GM15510 (cell line): Measurements from ENCODE around the gene LRGUK.

Source experiments
- POLR2A ChIP-seq: IDR thresholded peaks from 3 replicates; pipeline ENCODE4 v1.6.1; 2011; ENCODE audit warnings: borderline replicate concordance; ENCODE audit not compliant: insufficient read length; ENCODE audit errors: extremely low read depth

The LRGUK gene

DNA sequence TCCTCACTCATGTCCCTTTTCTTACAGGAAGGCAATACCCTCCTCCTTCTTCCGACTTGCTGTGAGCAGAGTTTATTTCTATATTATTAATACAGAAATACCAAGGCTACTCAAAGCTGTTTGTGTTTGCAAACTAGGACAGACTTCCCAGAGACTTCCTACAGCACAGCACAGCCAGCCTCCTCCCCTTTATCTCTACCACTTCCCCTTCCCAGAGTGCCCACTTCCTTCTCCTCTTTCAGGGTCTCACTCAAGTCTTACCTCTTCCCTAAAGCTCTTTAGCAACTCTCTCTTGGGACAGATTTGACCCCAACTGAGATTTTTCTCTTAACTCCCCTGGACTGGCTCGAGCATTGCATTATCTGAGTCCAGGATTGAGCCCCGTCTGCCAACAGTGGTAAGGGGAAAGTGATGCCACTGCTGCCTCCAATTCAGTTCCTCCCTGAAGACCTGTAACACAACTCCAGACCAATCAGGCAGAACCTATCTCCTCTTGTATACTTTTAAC lies 5.5 kb upstream of the LRGUK start:
- TF ChIP-seq POLR2A, result no peak

DNA sequence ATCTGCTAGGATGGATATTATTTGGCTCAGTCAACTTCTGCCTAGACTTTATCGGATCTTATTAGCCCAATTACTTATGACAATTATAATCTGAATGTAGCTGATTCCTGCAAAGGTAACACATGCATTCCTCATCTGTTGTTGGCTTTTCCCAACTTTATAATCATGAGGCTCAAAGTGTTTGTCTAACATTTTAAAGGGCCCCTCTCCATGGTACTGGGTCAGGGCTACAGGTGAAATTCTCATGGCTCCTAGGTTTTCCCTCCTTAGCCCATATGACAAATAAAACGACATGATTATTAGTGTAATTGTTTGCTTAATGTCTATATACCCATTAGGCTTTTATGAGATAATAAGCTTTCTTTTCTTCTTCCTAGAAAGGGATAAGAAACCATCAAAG lies 4.2 kb upstream of the LRGUK start:
- TF ChIP-seq POLR2A, result no peak

DNA sequence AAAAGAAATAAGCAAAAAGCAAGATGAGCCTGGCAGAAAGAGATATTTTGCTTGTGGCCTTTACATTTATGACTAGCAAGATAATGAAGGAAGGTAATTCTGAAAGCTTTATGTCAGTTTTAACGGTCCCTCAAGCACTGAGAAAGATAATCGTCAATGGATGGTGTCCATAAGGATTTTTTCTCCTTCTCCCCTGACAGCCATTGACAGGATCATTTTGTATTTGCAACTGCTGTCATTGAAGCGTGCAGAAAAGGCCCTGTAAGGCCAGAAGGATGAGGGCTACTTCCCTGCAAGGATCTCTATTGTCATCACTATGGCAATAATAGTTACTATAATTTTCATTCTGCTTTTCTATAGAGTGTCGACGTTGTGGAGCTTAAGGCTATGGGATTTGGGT lies 994 bp upstream of the LRGUK start:
- no peak for TF ChIP-seq POLR2A

DNA sequence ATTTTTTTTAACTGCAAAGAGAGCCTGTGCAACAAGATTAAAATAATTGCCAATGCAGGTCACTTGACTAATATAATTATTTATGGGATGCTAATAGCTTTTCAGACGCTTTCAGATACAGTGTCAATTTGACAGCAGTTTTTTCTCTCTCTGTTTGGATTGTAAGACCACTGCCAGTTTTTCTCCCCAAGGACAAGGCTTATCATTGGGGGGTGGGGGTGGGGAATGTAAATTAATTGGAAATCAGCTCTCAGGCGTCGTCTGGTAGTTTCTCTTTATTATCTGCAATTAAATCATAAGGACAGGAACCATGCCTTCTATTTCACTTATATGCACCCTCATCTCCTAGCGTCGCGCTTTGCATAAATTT lies 559 bp upstream of the LRGUK start:
- no peak for TF ChIP-seq POLR2A

DNA sequence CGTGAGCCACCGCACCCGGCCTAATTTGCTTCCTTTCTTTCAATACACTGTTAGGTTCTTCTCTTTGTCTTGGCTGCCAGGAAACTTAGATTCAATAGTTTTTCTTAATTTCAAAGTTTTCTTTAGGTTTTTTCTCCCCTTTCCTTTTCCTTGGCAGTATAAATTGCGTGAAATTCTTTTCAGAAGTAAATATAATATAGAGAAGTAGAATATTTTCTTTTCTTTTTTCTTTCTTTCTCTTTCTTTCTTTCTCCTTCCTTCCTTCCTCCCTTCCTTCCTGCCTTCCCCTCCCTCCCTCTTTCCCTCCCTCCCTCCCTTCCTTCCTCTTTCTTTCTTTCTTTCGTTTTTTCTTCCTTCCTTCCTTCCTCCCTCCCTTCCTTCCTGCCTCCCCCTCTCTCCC lies 1.7 kb downstream of the LRGUK start:
- TF ChIP-seq POLR2A, result no peak

DNA sequence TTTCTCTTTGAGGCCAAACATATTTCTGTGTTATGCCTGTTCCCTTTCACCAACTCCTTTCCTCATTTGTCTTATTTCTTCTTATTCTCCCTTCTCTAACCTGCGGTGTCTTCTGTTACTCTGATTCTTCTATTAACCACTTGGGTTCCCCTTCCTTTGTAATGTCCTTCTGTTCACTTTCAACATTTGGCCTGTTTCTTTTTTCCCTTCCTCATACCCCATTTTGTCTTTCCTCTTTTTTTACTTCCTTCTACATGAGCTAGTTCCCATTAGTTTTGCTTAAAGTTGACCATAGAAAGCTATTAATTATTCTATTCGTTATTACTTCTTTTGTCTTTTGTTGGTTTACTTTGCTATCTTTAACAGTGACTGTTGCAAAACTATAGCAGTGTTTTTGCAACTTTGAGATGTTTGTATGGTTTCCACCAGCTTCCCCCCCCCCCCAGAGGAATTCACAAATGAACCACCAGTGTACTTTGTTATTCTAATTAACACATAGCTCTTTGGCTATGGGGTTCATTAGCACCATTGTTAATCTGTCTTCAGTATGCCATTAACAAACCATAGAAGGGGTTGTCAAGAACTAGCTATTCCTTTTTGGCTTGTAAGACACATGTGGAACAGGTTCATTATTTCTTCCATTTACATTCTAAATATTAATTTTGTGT lies 2.9 kb downstream of the LRGUK start:
- no peak for TF ChIP-seq POLR2A

DNA sequence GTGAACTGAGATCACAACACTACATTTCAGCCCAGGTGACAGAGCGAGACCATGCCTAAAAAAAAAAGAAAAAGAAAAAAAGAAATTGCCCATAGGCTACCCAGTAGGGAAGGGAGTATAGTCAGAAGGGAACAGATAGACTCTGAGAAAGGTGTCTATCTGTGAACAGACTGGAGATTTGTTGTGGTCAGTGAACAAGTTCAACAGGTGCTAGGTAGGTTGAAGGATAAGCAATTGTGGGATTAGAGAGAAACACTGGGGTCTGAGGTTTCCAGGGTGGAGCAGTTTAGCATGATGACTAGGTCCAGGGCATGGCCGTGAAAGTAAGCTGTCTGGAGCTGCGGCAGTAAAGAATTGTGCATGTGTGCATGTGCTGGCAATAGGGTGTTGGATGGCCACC lies 6.9 kb downstream of the LRGUK start:
- no peak for TF ChIP-seq POLR2A

DNA sequence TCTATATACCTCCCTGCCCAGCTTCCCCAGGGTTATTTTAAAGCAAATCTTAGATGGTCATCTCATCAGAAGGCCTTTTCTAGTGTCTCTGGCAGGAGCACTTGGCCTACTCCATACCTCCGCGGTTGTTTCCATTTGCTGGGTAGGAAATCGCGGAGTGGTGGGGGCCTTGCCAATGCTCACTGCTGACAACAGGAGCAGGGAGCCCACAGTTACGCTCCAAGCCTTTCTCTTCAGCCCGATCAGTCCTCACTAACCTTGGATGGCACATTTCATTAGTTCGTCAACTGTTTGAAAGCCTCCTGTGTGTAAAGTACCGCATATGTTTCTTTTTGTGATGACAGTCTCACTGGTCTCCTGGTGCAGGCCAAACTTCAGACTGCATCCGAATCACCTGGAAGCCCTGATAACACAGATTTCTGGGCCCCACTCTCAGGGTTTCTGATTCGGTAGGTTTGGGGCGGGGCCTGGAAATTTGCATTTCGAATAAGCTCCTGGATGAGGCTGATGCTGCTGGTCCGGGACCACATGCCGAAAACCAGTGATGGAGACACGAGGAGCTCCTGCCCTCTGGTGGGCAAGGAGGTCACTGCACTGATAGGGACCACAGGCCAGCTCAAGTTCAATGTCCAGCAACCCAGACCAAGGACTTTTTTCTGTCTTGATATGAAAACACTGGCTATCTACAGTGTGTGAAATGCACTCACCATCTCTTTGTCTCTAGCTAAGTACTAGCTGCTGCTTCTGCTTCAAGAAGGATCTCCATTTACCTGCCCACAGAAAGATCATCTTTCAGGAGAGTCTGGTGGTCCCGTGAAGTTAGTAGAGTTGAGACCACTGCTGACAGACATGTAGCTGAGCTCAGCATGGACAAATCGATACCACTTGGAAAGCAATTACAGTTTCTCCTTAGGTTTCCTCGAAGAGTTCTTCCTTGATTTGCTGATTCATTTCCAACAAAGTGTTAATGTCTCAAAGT lies 14.0 kb downstream of the LRGUK start:
- TF ChIP-seq POLR2A, result no peak

DNA sequence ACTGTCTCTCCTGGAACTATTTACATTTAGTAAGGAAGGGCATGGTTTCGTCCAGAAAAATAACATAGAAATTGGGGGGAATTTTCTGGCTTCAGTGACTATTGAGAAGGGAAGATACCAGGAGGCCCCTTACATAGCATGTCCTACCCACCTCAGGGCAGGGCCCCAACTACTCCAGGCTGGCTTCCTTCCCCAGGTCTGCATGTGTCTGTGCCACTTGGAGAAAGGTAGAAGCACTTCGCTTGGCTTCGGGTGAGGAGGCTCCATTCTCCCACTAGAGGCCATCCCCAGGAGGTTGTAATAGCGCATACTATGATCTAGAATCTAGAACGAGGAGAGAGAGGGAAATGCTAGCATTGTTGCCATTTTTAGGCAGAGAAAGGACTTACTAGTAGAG lies 14.7 kb downstream of the LRGUK start:
- TF ChIP-seq POLR2A, result no peak

DNA sequence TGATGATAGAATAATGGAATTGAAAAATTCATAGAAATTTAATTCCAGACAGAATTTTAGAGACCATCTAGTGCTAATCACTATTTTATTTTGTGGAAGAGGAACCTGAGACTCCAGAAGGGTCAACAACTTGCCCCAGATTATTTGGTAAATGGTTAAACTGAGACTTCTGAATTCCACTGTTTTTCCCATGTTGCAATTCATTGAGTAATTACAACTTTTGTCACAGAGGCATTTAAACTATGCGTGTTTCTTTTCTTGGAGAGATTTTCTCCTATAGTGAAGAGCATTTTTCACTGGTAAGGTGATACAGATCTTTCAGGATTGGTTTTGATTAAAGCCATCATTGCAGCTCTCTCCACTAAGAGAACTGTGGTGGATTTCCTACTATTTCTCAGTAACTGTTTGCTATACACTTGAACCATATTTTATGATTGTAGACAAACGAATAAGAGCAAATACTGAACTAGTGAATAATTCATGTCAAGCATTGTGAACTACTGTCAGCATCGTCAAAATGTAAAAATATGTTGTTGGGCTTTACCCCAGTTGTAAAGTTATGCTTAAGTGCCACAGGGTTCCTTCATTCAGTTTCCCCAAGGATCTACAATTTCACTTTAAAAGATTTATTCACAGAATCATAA lies 26.5 kb downstream of the LRGUK start:
- TF ChIP-seq POLR2A, result no peak

DNA sequence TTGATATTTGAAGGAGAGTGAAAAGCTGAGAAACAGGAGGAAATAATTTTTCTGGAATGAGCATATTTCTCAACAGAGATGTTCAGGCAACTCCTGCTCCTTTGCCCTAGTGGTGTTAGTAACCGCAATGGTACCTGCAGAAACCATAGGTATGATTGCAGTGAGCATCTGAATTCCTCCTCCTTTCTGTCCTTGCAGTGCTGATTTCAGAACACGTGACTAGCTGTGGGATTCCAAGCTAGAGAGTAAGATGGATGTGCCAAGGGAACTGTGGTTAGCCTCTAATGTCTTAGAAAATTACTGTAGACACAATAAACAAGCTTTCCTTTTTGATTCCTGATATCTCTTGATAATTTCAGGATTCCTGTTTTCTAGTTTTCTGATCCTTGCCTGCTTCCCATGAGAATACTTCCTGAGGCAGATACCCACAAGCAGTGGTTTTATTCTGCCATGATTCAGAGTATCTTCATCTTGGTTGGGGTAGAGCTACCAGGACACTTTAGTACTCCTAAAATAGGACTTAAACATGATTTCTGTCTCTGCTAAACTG lies 27.5 kb downstream of the LRGUK start:
- TF ChIP-seq POLR2A, result no peak

DNA sequence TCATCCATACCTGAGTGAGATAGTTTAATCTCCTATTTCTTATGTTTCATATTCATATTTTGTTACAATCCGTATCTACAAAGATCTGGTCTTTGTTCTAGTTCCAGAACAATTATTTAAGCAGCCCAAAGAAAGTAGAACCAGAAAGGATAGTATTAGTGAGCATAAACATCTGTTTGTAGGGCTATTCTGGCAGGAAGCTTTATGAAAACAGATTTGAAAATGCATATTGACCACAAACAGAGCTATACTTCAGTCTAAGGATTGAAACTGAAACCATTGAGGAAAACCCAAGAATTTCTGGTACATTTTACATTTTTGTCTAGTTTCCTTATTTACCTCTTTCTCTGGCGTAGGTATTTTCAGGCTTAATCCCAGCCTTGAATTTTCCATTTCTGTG lies 28.1 kb downstream of the LRGUK start:
- no peak for TF ChIP-seq POLR2A

DNA sequence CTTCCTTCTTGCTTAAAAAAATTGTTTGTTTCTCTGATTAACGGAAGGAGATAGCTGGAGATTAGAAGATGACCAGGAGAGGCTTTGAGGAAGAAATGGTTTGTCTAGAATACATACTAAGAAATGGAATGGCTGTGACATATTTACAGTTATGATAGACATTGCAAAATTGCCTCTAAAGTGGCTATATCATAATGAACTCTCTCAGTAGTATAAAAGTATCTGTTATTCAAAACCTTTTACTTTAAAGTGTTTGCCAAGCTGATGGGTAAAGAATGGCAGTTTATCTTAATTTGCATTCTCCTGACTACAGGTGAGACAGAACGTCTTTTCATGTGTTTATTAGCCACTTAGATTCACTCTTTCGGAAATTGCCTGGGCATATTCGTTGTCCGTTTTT lies 28.7 kb downstream of the LRGUK start:
- no peak for TF ChIP-seq POLR2A

DNA sequence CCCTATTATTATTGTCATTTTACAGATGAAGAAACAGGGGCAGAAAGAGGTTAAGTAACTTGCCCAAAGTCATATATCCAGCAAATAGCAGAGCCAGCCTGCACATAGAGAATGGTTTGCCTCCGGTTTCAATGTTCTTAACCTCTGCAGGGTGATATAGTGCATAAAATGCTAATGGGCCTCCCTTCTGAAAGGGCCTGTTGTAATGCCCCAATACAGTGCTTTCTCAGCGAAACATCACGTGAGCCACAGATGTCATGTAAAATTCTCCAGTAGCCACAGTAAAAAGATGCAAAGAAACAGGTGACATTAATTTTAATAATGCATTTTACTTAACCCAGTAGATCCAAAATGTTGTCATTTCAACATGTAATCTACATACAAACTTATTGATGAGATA lies 38.1 kb downstream of the LRGUK start:
- TF ChIP-seq POLR2A, result no peak

DNA sequence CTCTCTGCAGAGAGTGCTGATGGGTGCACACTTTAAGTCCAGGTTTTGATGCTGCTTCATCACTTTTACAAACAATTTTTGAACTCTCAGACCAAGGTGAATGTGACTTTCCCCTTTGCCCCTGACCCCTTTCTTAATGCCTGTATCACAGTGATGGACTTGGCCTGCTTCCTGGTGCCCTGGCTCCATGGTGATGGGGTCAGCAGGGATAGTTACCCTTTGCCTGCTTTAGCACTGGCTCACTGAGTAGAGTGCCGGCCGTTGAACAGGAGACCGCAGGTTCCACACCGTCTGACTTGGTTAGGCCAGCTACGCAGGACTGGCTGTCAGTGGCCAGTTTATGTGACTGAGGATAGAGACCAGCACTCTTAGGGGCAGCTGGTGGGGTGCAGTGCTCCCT lies 40.1 kb downstream of the LRGUK start:
- TF ChIP-seq POLR2A, result no peak
